ENCODE measurements around the gene RGS7. TPM values are rescaled to one million over a fixed set of nuclear protein-coding genes. Genes with fewer than 3 reads are reported as not detected.

The RGS7 gene
- total and polyA plus RNA-seq, 2 of the 8 experiments (the other 6 are each of a cell fraction or from before 2014, with no cell fraction given): 1.6 to 3.0 TPM

GRCh38 chr1:241079459-241079858, 277.5 kb downstream of the RGS7 start (continued):
- no peak for TF ChIP-seq CHD7 (IDR thresholded peaks at IDR 0.05; ENCODE audit: insufficient replicate concordance, low read length)
